GM23248 (cell line): ENCODE data around the gene DSG2.

ENCODE experiments used
- EZH2 ChIP-seq: fragments of 200-600 bp; sonication (generic); IDR thresholded peaks from 2 replicates; pipeline ENCODE4 v1.6.1; 2018; ENCODE audit warnings: antibody characterized with exemption, mild to moderate bottlenecking; ENCODE audit not compliant: insufficient read depth, poor library complexity, severe bottlenecking
- EZH2phosphoT487 ChIP-seq: fragments of 200-600 bp; sonication (generic); IDR thresholded peaks from 2 replicates; pipeline ENCODE4 v1.6.1; 2018; ENCODE audit warnings: antibody characterized with exemption, moderate library complexity, mild to moderate bottlenecking, low read depth; ENCODE audit not compliant: insufficient read depth

DNA sequence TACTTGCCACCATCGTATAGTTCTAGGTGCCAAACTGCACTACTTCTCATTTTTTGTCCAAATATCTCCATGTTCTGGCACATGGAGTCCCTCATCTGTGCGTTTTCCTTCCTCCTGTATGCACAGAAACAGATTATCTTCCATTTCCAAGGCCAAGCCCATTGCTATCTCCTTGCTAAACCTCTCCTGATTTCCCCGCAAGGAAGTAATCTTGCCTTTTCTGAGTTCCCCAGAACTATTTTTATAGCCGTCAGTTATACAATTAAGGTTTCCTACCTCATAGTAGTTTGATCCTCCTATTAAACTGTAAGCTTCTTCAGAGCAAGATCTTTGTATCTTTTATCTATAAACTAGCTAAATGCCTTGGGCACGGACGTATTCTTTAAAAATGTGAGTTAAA, 7.2 kb downstream of the DSG2 start:
- no peak for TF ChIP-seq EZH2
- no peak for TF ChIP-seq EZH2phosphoT487
